ENCODE measurements around the gene SF3B6. TPM values are rescaled to one million over a fixed set of nuclear protein-coding genes. Genes with fewer than 3 reads are reported as not detected.

The SF3B6 gene
- total RNA-seq, 2 experiments from 2014 or later, result 59.8 to 62.6 TPM

DNA sequence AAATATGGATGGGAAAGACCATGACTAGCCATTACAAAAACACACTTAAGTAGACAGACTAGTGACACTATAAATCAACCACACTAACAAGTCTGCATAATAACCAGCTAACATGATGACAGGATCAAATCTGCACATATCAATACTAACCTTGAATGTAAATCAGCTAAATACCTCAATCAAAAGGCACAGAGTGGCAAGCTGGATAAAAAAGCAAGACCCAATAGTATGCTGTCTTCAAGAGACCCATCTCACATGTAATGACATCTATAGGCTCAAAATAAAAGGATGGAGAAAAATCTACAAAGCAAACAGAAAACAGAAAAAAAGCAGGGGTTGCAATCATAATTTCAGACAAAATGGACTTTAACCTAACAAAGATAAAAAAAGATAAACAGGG lies 30.7 kb upstream of the SF3B6 start:
- H3K27me3 ChIP-seq (ENCODE audit: control insufficient read depth in 1 of 2, insufficient read depth in 2 of 2, low read length in 2 of 2), result no peaks in the 10 kb centered on the region
- intact Hi-C loops (cut with DNase I, micrococcal nuclease), result no loop called here
- Mint-ChIP-seq H3K9me3 (peaks cover 13% of the 10 kb centered on the region), H3K27ac (no peak overlapping the region), H3K27me3 (no peaks in the 10 kb centered on the region), H3K4me3 (no peak overlapping the region), H3K4me1 (ENCODE audit: low read depth) (no peaks in the 10 kb centered on the region), H3K36me3 (ENCODE audit: low read depth) (peaks cover 41% of the 10 kb centered on the region)
- ATAC-seq (ENCODE audit: poor library complexity) (no peak), DNase-seq (no peak)
- peaks cover 0 to 18% of the 10 kb centered on the region in 2 experiments for H3K9me3 ChIP-seq (ENCODE audit: control insufficient read depth in 1 of 2, insufficient read depth in 1 of 2, low read length in 2 of 2)
- no peak overlapping the region for H3K4me3 ChIP-seq (ENCODE audit: low read length)
- ChIA-PET CTCF (no interaction called here), POLR2A (interaction anchor here (0.6 kb wide), 1 partner anchor 292 kb away, joined by 3 read pairs; no protein-coding TSS in a partner anchor)
- no peaks in the 10 kb centered on the region for H3K4me1 ChIP-seq (ENCODE audit: insufficient read depth, low read length)
- peaks cover 8% of the 10 kb centered on the region for H3K36me3 ChIP-seq (ENCODE audit: insufficient read depth, low read length)
- no peak overlapping the region for H3K27ac ChIP-seq (ENCODE audit: low read depth in 1 of 2, low read length in 2 of 2)
- TF ChIP-seq, protein P1, sequence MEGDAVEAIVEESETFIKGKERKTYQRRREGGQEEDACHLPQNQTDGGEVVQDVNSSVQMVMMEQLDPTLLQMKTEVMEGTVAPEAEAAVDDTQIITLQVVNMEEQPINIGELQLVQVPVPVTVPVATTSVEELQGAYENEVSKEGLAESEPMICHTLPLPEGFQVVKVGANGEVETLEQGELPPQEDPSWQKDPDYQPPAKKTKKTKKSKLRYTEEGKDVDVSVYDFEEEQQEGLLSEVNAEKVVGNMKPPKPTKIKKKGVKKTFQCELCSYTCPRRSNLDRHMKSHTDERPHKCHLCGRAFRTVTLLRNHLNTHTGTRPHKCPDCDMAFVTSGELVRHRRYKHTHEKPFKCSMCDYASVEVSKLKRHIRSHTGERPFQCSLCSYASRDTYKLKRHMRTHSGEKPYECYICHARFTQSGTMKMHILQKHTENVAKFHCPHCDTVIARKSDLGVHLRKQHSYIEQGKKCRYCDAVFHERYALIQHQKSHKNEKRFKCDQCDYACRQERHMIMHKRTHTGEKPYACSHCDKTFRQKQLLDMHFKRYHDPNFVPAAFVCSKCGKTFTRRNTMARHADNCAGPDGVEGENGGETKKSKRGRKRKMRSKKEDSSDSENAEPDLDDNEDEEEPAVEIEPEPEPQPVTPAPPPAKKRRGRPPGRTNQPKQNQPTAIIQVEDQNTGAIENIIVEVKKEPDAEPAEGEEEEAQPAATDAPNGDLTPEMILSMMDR (IDR thresholded peaks at IDR 0.05), result no peak

DNA sequence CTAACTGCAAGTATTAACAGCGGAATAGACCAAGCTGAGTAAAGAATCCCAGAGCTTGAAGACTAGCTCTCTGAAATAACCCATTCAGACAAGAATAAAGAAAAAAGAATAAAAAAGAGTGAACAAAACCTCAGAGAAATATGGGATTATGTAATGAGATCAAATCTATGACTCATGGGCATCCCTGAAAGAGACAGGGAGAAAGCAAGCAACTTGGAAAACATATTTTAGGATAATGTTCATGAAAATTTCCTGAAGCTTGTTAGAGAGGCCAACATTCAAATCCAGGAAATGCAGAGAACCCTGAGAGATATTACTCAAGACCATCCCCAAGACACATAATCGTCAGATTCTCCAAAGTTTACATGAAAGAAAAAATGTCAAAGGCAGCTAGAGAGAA lies 29.7 kb upstream of the SF3B6 start:
- Histone ChIP-seq H3K4me3 (ENCODE audit: low read length) (no peak overlapping the region), H3K36me3 (ENCODE audit: insufficient read depth, low read length) (peaks cover 8% of the 10 kb centered on the region), H3K27ac (ENCODE audit: low read depth in 1 of 2, low read length in 2 of 2) (no peak overlapping the region), H3K9me3 (ENCODE audit: control insufficient read depth in 1 of 2, insufficient read depth in 1 of 2, low read length in 2 of 2) (peaks cover 0 to 18% of the 10 kb centered on the region in 2 experiments), H3K4me1 (ENCODE audit: insufficient read depth, low read length) (no peaks in the 10 kb centered on the region), H3K27me3 (ENCODE audit: control insufficient read depth in 1 of 2, insufficient read depth in 2 of 2, low read length in 2 of 2) (no peaks in the 10 kb centered on the region)
- CTCF ChIA-PET, result no interaction called here
- Mint-ChIP-seq H3K27ac (no peak overlapping the region), H3K27me3 (no peaks in the 10 kb centered on the region), H3K4me3 (no peak overlapping the region), H3K36me3 (ENCODE audit: low read depth) (peaks cover 46% of the 10 kb centered on the region), H3K4me1 (ENCODE audit: low read depth) (no peaks in the 10 kb centered on the region), H3K9me3 (peaks cover 13% of the 10 kb centered on the region)
- TF ChIP-seq, protein P1 (IDR thresholded peaks at IDR 0.05), result no peak
- intact Hi-C loops (cut with DNase I, micrococcal nuclease), result no loop called here
- POLR2A ChIA-PET, result no interaction called here
- ATAC-seq (ENCODE audit: poor library complexity) (no peak), DNase-seq (no peak)

GRCh38 chr2:24104906-24105305 lies 28.8 kb upstream of the SF3B6 start:
- Mint-ChIP-seq H3K9me3 (peaks cover 13% of the 10 kb centered on the region), H3K27ac (no peak overlapping the region), H3K4me3 (no peak overlapping the region), H3K4me1 (ENCODE audit: low read depth) (no peaks in the 10 kb centered on the region), H3K27me3 (no peaks in the 10 kb centered on the region), H3K36me3 (ENCODE audit: low read depth) (peaks cover 54% of the 10 kb centered on the region)
- ATAC-seq (ENCODE audit: poor library complexity), result no peak
- ChIA-PET POLR2A (no interaction called here), CTCF (no interaction called here)
- no peak for DNase-seq
- Histone ChIP-seq H3K9me3 (ENCODE audit: control insufficient read depth in 1 of 2, insufficient read depth in 1 of 2, low read length in 2 of 2) (peaks cover 0 to 18% of the 10 kb centered on the region in 2 experiments), H3K4me1 (ENCODE audit: insufficient read depth, low read length) (no peaks in the 10 kb centered on the region), H3K4me3 (ENCODE audit: low read length) (no peak overlapping the region), H3K27ac (ENCODE audit: low read depth in 1 of 2, low read length in 2 of 2) (no peak overlapping the region), H3K27me3 (ENCODE audit: control insufficient read depth in 1 of 2, insufficient read depth in 2 of 2, low read length in 2 of 2) (no peaks in the 10 kb centered on the region), H3K36me3 (ENCODE audit: insufficient read depth, low read length) (peaks cover 8% of the 10 kb centered on the region)
- intact Hi-C loops (cut with DNase I, micrococcal nuclease), result no loop called here
- TF ChIP-seq, protein P1 (IDR thresholded peaks at IDR 0.05), result no peak
